ENCODE measurements around the gene BCLAF1.
"Not testable (repeated sequence)": the region's sequence is repeated elsewhere in the genome, so short reads cannot be mapped to it uniquely, and the experiment has no call there.

Gene BCLAF1

GRCh38 chr6:136309729-136310311, 20.2 kb upstream of the BCLAF1 start:
- no peak for FAIRE-seq

- FAIRE-seq: no peak
Observed at GRCh38 chr6:136309171-136309570, 19.5 kb upstream of the BCLAF1 start.

- not testable (repeated sequence) for FAIRE-seq
Observed at GRCh38 chr6:136308469-136308868, 18.8 kb upstream of the BCLAF1 start.

GRCh38 chr6:136307351-136307750, 17.7 kb upstream of the BCLAF1 start:
- no peak for FAIRE-seq

- no peak for FAIRE-seq
Observed at GRCh38 chr6:136306466-136306865, 16.8 kb upstream of the BCLAF1 start.

GRCh38 chr6:136304410-136304809, 14.8 kb upstream of the BCLAF1 start:
- FAIRE-seq: no peak

GRCh38 chr6:136303516-136303915, 13.9 kb upstream of the BCLAF1 start:
- no peak for FAIRE-seq

GRCh38 chr6:136294621-136295020, 5.0 kb upstream of the BCLAF1 start:
- no peak for FAIRE-seq

- no peak for FAIRE-seq
Observed at GRCh38 chr6:136290410-136291010, 864 bp upstream of the BCLAF1 start.

GRCh38 chr6:136289327-136289578, 393 bp downstream of the BCLAF1 start:
- no peak for FAIRE-seq

- no peak for FAIRE-seq
Observed at GRCh38 chr6:136288566-136289326, 900 bp downstream of the BCLAF1 start.

- FAIRE-seq: no peak
Observed at GRCh38 chr6:136284909-136285308, 4.7 kb downstream of the BCLAF1 start.

GRCh38 chr6:136282906-136283305, 6.7 kb downstream of the BCLAF1 start:
- FAIRE-seq: no peak

- no peak for FAIRE-seq
Observed at GRCh38 chr6:136280032-136280609, 9.5 kb downstream of the BCLAF1 start.

GRCh38 chr6:136274062-136274461, 15.6 kb downstream of the BCLAF1 start:
- no peak for FAIRE-seq

- no peak for FAIRE-seq
Observed at GRCh38 chr6:136265101-136265500, 24.5 kb downstream of the BCLAF1 start.

- FAIRE-seq: no peak
Observed at GRCh38 chr6:136262940-136263339, 26.7 kb downstream of the BCLAF1 start.

GRCh38 chr6:136254851-136255466, 34.7 kb downstream of the BCLAF1 start:
- no peak for FAIRE-seq

- FAIRE-seq: no peak
Observed at GRCh38 chr6:136253734-136254133, 35.9 kb downstream of the BCLAF1 start.

- FAIRE-seq: no peak
Observed at GRCh38 chr6:136252441-136252840, 37.2 kb downstream of the BCLAF1 start.

GRCh38 chr6:136251394-136251793, 38.3 kb downstream of the BCLAF1 start:
- FAIRE-seq: no peak

GRCh38 chr6:136250686-136251008, 39.0 kb downstream of the BCLAF1 start:
- no peak for FAIRE-seq

GRCh38 chr6:136249811-136250685, 39.6 kb downstream of the BCLAF1 start, which contains the start of gene MTFR2:
MTFR2 (minus strand) TSS chr6:136250311; CDS start chr6:136249099, 1,212 bp downstream.
- peak; percentile 96 for FAIRE-seq
